Fibroblast of pulmonary artery (primary cell): Measurements from ENCODE around the gene LMF1.

Experiments
- DNase-seq: peaks from one replicate; pipeline ENCODE4 v3.0.0-alpha.2; 2010; ENCODE audit warnings: low read depth
- H3K4me3 ChIP-seq: replicated peaks from 2 replicates; pipeline ENCODE4 v1.5.1; 2011; ENCODE audit warnings: low read depth, mild to moderate bottlenecking, control low read depth, low read length, moderate library complexity
- CTCF ChIP-seq: IDR thresholded peaks from 2 replicates; pipeline ENCODE4 v1.5.1; 2011; ENCODE audit warnings: mild to moderate bottlenecking, control low read depth, low read length, inconsistent platforms; ENCODE audit errors: missing control alignments

LMF1 gene

GRCh38 chr16:947255-947921 is 23.4 kb downstream of the LMF1 start:
- no peak for DNase-seq
- H3K4me3 ChIP-seq = no peak overlapping the region
- no peak for TF ChIP-seq CTCF

GRCh38 chr16:946048-946395 is 24.8 kb downstream of the LMF1 start:
- no peak for DNase-seq
- no peak for TF ChIP-seq CTCF
- H3K4me3 ChIP-seq = no peak overlapping the region

GRCh38 chr16:945271-946047 is 25.3 kb downstream of the LMF1 start:
- no peak overlapping the region for H3K4me3 ChIP-seq
- no peak for DNase-seq
- no peak for TF ChIP-seq CTCF

- no peak overlapping the region for H3K4me3 ChIP-seq
- TF ChIP-seq CTCF = no peak
- DNase-seq = no peak
These were observed 26.8 kb downstream of the LMF1 start for GRCh38 chr16:943971-944370.

- no peak for TF ChIP-seq CTCF
- no peak for DNase-seq
- H3K4me3 ChIP-seq = no peak overlapping the region
These were observed 28.2 kb downstream of the LMF1 start for GRCh38 chr16:942436-943060.

GRCh38 chr16:939941-940340 is 30.8 kb downstream of the LMF1 start:
- no peak overlapping the region for H3K4me3 ChIP-seq
- no peak for TF ChIP-seq CTCF
- DNase-seq = no peak

GRCh38 chr16:939311-939710 is 31.5 kb downstream of the LMF1 start:
- no peak overlapping the region for H3K4me3 ChIP-seq
- DNase-seq = no peak
- no peak for TF ChIP-seq CTCF
